ENCODE data around the gene CYTH1. TPM values are rescaled to one million over a fixed set of nuclear protein-coding genes. Genes with fewer than 3 reads are reported as not detected.

The CYTH1 gene
- total RNA-seq, 1 donor from 2014 or later, result 28.9 TPM

GRCh38 chr17:78704594-78704993, 77.5 kb downstream of the CYTH1 start:
- Histone ChIP-seq H3K4me3 (no peak overlapping the region), H3K9me3 (replicated peaks) (no peaks in the 10 kb centered on the region), H3K4me1 (peaks cover 35% of the 10 kb centered on the region), H3K27me3 (ENCODE audit: low read depth) (no peaks in the 10 kb centered on the region), H3K36me3 (peaks cover 44% of the 10 kb centered on the region), H3K27ac (replicated peaks) (peak overlapping the region; percentile 61)
- intact Hi-C loops (cut with micrococcal nuclease), result loop anchor here (10.0 kb wide), 1 partner anchor 210 kb away; no protein-coding TSS in a partner anchor
- DNase-seq, result no peak
- TF ChIP-seq CTCF (IDR thresholded peaks at IDR 0.05; ENCODE audit: borderline replicate concordance), result no peak

- Histone ChIP-seq H3K36me3 (peaks cover 93% of the 10 kb centered on the region), H3K27me3 (ENCODE audit: low read depth) (no peaks in the 10 kb centered on the region), H3K9me3 (replicated peaks) (no peaks in the 10 kb centered on the region), H3K27ac (replicated peaks) (no peak overlapping the region), H3K4me3 (no peak overlapping the region), H3K4me1 (peaks cover 22% of the 10 kb centered on the region)
- TF ChIP-seq CTCF (IDR thresholded peaks at IDR 0.05; ENCODE audit: borderline replicate concordance), result no peak
- no peak for DNase-seq
- intact Hi-C loops (cut with micrococcal nuclease), result no loop called here
These were observed 84.3 kb downstream of the CYTH1 start for GRCh38 chr17:78697554-78698343.

GRCh38 chr17:78697122-78697521, 85.0 kb downstream of the CYTH1 start:
- Histone ChIP-seq H3K27me3 (ENCODE audit: low read depth) (no peaks in the 10 kb centered on the region), H3K4me1 (peaks cover 22% of the 10 kb centered on the region), H3K27ac (replicated peaks) (no peak overlapping the region), H3K4me3 (no peak overlapping the region), H3K9me3 (replicated peaks) (no peaks in the 10 kb centered on the region), H3K36me3 (peaks cover 97% of the 10 kb centered on the region)
- intact Hi-C loops (cut with micrococcal nuclease), result no loop called here
- no peak for TF ChIP-seq CTCF (IDR thresholded peaks at IDR 0.05; ENCODE audit: borderline replicate concordance)
- no peak for DNase-seq

- no peak for TF ChIP-seq CTCF (IDR thresholded peaks at IDR 0.05; ENCODE audit: borderline replicate concordance)
- H3K4me3 ChIP-seq, result no peak overlapping the region
- no peaks in the 10 kb centered on the region for H3K27me3 ChIP-seq (ENCODE audit: low read depth)
- peaks cover 22% of the 10 kb centered on the region for H3K4me1 ChIP-seq
- no peak overlapping the region for H3K27ac ChIP-seq (replicated peaks)
- intact Hi-C loops (cut with micrococcal nuclease), result no loop called here
- H3K36me3 ChIP-seq, result peaks cover 96% of the 10 kb centered on the region
- no peaks in the 10 kb centered on the region for H3K9me3 ChIP-seq (replicated peaks)
- DNase-seq, result no peak
These were observed 85.8 kb downstream of the CYTH1 start for GRCh38 chr17:78696016-78696982.

GRCh38 chr17:78694805-78695531, 87.1 kb downstream of the CYTH1 start:
- intact Hi-C loops (cut with micrococcal nuclease), result no loop called here
- no peaks in the 10 kb centered on the region for H3K9me3 ChIP-seq (replicated peaks)
- H3K36me3 ChIP-seq, result peaks cover 88% of the 10 kb centered on the region
- H3K4me1 ChIP-seq, result peaks cover 22% of the 10 kb centered on the region
- H3K4me3 ChIP-seq, result no peak overlapping the region
- H3K27me3 ChIP-seq (ENCODE audit: low read depth), result no peaks in the 10 kb centered on the region
- no peak for DNase-seq
- no peak for TF ChIP-seq CTCF (IDR thresholded peaks at IDR 0.05; ENCODE audit: borderline replicate concordance)
- no peak overlapping the region for H3K27ac ChIP-seq (replicated peaks)

Measured in left ventricle myocardium inferior (tissue), 1 donor.